ENCODE measurements around the gene TXNRD2. TPM values are rescaled to one million over a fixed set of nuclear protein-coding genes. Genes with fewer than 3 reads are reported as not detected.

The TXNRD2 gene
- total RNA-seq, 1 experiment from 2014 or later: 19.7 TPM

GRCh38 chr22:19931514-19931913 lies 10.1 kb downstream of the TXNRD2 start:
- no peaks in the 10 kb centered on the region for H3K79me2 ChIP-seq (ENCODE audit: insufficient read depth, low read length)
- H3K27me3 ChIP-seq (ENCODE audit: insufficient read depth, low read length): no peaks in the 10 kb centered on the region
- CTCF ChIA-PET: no interaction called here
- H3K36me3 ChIP-seq (ENCODE audit: control insufficient read depth in 1 of 2, insufficient read depth in 2 of 2, low read length in 2 of 2): no peaks in the 10 kb centered on the region
- no peak for DNase-seq (ENCODE audit: low read depth, low spot score)
- no peaks in the 10 kb centered on the region for H3K4me1 ChIP-seq (ENCODE audit: control insufficient read depth in 1 of 2, insufficient read depth in 2 of 2, low read length in 2 of 2)
- POLR2A ChIA-PET: no interaction called here
- no peaks in the 10 kb centered on the region for H3K9me3 ChIP-seq (ENCODE audit: control insufficient read depth in 1 of 2, insufficient read depth in 1 of 2, low read depth in 1 of 2, low read length in 2 of 2)
- TF ChIP-seq EZH2phosphoT487 (IDR thresholded peaks at IDR 0.05; ENCODE audit: borderline replicate concordance): no peak
- TF ChIP-seq FOSL1 (IDR thresholded peaks at IDR 0.05; ENCODE audit: low read depth): no peak
- TF ChIP-seq SP1 (IDR thresholded peaks at IDR 0.05; ENCODE audit: low read depth): no peak
- TF ChIP-seq CTCF (IDR thresholded peaks at IDR 0.05 in 2 of 3, conservative IDR thresholded peaks at IDR 0.05 in 1 of 3; ENCODE audit: borderline replicate concordance in 1 of 3, insufficient read depth in 1 of 3, low read depth in 2 of 3, low read length in 2 of 3): no peak
- no peak for TF ChIP-seq ELF1 (IDR thresholded peaks at IDR 0.05; ENCODE audit: borderline replicate concordance, low read depth)
- no peak for TF ChIP-seq SRF (IDR thresholded peaks at IDR 0.05; ENCODE audit: low read depth)
- TF ChIP-seq CBX3 (IDR thresholded peaks at IDR 0.05; ENCODE audit: low read depth): no peak
- TF ChIP-seq JUND (IDR thresholded peaks at IDR 0.05): no peak
- H3K9ac ChIP-seq (ENCODE audit: low read length): no peak overlapping the region
- H3K4me3 ChIP-seq (replicated peaks in 1 of 2; ENCODE audit: low read depth in 1 of 2, low read length in 2 of 2): no peak overlapping the region
- no peak overlapping the region for H3K4me2 ChIP-seq (ENCODE audit: low read length)
- H2AFZ ChIP-seq (ENCODE audit: low read depth, low read length, poor library complexity, severe bottlenecking): no peak overlapping the region
- RAD21 ChIA-PET (ENCODE audit: low non-redundant PET in 1 of 2, low total read pairs in 2 of 2, uncharacterized antibody in 2 of 2, unreplicated experiment in 2 of 2): no interaction called here
- ATAC-seq: no peak
- H3K27ac ChIP-seq (ENCODE audit: low read depth, low read length): no peak overlapping the region
- no TSS peak for BruUV-seq (replicated peaks)
- no peaks in the 10 kb centered on the region for H4K20me1 ChIP-seq (ENCODE audit: insufficient read depth)
- intact Hi-C loops (cut with micrococcal nuclease): no loop called here
- H3K9me2 ChIP-seq (ENCODE audit: insufficient read depth): no peaks in the 10 kb centered on the region

Data from HCT116 (cell line).